ENCODE results near the gene A2M. TPM values are rescaled to one million over a fixed set of nuclear protein-coding genes. Genes with fewer than 3 reads are reported as not detected.
A peak's percentile ranks its signal among the peaks of the same experiment; 100 is the strongest.

The A2M gene
- total RNA-seq, 4 donors from 2014 or later: 47.6 to 84.4 (median 54.8) TPM

DNA sequence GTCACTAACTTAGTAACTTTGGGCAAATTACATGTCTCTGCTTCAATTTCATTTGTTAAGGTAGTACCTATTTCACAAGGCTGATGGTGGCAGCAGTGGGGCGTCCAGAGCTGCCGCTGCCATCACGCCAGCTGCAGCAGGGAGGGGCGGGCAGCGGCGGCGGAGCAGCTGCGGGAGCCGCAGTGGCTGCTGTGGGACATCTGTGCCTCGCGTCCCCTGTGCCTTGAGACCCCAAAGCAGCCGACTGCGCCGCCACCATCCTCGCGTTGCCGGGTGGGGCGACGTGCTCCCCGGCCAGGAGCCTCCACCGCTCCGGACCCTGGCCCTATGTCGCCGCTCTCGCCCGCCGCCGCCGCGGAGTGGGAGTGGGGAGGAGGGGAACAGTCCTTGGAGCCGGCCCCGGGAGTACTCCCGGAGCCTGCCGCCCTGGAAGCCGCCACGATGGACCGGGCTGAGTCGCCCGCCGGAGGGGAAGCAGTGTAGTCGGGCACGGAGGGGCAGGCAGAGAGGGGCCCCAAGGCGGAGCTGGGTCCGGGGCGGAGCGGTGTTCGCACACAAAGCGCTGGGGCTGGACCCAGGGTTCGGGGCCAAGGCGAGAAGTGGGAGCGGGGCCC, 51.4 kb downstream of the A2M start:
- no peak for TF ChIP-seq EP300 (IDR thresholded peaks at IDR 0.05)
- TF ChIP-seq POLR2A (IDR thresholded peaks at IDR 0.05): peak in 1 of 2 donors; percentile 12
- TF ChIP-seq POLR2AphosphoS5 (IDR thresholded peaks at IDR 0.05): peak in 2 of 3 donors; percentile 41 to 72
- peak in 1 of 2 donors; percentile 40 for TF ChIP-seq CTCF (IDR thresholded peaks at IDR 0.05)
- Histone ChIP-seq H3K27me3 (no peaks in the 10 kb centered on the region), H3K4me3 (peak overlapping the region; percentile 88), H3K4me1 (peaks cover 15% of the 10 kb centered on the region), H3K27ac (peak overlapping the region; percentile 96), H3K36me3 (no peaks in the 10 kb centered on the region), H3K9me3 (no peaks in the 10 kb centered on the region)
- peak in 1 of 2 donors; percentile 76 for DNase-seq (ENCODE audit: low spot score in 2 of 2)
- 7% methylated on average over 24 of the region's 51 CpGs for WGBS

DNA sequence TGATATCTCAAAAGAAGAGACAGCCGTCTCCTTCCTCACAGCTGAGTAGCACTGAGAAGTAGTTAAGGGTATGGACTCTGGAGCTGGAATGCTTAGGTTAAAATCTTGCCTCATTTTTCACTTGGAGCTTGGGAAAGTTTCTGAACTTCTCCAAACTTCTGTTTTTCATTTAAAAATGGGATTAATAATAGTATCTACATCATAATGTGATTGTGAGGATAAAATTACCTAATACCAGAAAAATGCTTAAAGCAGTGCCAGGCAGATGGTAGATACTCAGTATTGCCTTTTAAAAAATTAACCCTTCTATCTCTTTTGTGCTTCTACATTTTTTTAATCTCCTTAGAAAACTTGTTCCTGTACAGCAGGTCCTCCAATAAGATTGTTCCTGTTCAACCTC, 63.1 kb downstream of the A2M start:
- no peak overlapping the region for H3K27ac ChIP-seq
- H3K27me3 ChIP-seq: no peaks in the 10 kb centered on the region
- WGBS: 73% methylated on average over 1 of the region's 1 CpG
- no peaks in the 10 kb centered on the region for H3K36me3 ChIP-seq
- no peak for TF ChIP-seq POLR2A (IDR thresholded peaks at IDR 0.05)
- TF ChIP-seq CTCF (IDR thresholded peaks at IDR 0.05): no peak
- TF ChIP-seq POLR2AphosphoS5 (IDR thresholded peaks at IDR 0.05): no peak
- TF ChIP-seq EP300 (IDR thresholded peaks at IDR 0.05): no peak
- no peak for DNase-seq (ENCODE audit: low spot score in 2 of 2)
- H3K4me1 ChIP-seq: peaks cover 3% of the 10 kb centered on the region
- no peak overlapping the region for H3K4me3 ChIP-seq
- no peaks in the 10 kb centered on the region for H3K9me3 ChIP-seq

- Histone ChIP-seq H3K4me3 (no peak overlapping the region), H3K27me3 (no peaks in the 10 kb centered on the region), H3K36me3 (no peaks in the 10 kb centered on the region), H3K4me1 (peaks cover 3% of the 10 kb centered on the region), H3K27ac (no peak overlapping the region), H3K9me3 (no peaks in the 10 kb centered on the region)
- WGBS: 74% methylated on average over 6 of the region's 6 CpGs
- no peak for DNase-seq (ENCODE audit: low spot score in 2 of 2)
- no peak for TF ChIP-seq CTCF (IDR thresholded peaks at IDR 0.05)
These were observed 64.6 kb downstream of the A2M start for GRCh38 chr12:9051158-9051550.

DNA sequence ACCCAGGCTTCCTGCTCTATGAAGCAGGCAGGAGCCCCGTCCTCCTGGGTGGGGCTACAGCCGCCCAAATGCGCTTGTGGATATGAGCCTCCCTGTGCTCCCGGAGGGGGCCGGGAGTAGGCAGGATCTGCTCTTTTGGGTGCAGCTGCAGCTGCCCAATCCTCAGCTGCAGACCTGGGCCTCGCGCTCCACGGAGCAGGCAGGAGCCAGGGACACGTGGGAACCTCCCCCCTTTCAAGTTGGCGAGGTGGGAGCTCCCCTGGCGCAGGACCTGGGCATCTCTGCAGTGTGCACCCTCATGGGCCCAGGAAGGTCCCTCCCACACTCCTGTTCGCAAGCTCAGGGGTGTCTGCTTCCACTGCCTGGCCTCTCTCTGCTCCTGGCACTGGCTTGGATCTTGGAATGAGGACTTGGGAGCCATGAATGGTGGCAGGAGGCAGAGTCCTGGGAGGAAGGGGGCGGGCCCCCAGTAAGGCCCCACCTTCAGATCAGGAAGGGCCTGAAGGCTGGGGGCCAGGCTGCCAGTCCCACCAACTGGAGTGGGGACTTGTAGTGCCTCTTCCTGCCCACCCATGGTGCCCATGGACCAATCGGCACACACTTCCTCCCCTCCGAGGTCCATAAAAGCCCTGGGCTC, 65.1 kb downstream of the A2M start:
- Histone ChIP-seq H3K4me1 (peaks cover 3% of the 10 kb centered on the region), H3K27me3 (no peaks in the 10 kb centered on the region), H3K4me3 (no peak overlapping the region), H3K9me3 (no peaks in the 10 kb centered on the region), H3K27ac (no peak overlapping the region), H3K36me3 (no peaks in the 10 kb centered on the region)
- no peak for DNase-seq (ENCODE audit: low spot score in 2 of 2)
- 55% methylated on average over 5 of the region's 15 CpGs for WGBS
- TF ChIP-seq EP300 (IDR thresholded peaks at IDR 0.05): no peak
- TF ChIP-seq POLR2A (IDR thresholded peaks at IDR 0.05): no peak
- TF ChIP-seq POLR2AphosphoS5 (IDR thresholded peaks at IDR 0.05): no peak
- no peak for TF ChIP-seq CTCF (IDR thresholded peaks at IDR 0.05)

DNA sequence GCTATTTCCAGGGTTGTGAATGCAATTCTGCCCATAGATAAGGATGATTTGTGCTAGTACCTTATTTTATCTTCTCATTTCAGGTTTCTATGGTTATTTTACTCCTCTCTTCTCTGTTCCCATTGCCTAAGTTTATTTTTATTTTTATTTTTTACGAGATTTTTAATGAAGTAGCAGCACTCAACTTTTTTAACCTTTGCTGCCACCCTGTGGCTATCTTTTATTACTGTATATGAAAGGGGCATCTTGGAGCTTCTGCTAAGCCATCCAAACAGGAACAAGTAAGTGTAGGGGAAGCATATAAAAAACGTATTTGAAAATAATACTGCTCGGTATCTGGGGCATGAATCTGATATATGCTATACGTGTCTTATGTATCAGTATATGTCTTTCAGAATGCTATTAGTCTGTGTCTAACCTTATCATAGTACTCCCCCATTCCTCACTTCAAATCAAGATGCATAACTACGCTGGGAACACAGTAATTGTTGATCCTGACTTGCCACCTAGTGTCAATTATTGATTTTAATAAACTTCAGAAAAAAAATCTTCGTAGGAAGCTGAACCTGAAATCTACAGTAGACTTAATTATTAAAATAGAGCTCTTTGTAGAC, 66.1 kb downstream of the A2M start:
- Histone ChIP-seq H3K36me3 (no peaks in the 10 kb centered on the region), H3K9me3 (no peaks in the 10 kb centered on the region), H3K27ac (no peak overlapping the region), H3K4me1 (peaks cover 3% of the 10 kb centered on the region), H3K27me3 (no peaks in the 10 kb centered on the region), H3K4me3 (no peak overlapping the region)
- DNase-seq (ENCODE audit: low spot score in 2 of 2): no peak
- WGBS: 29% methylated on average over 6 of the region's 6 CpGs
- TF ChIP-seq POLR2A (IDR thresholded peaks at IDR 0.05) (no peak), CTCF (IDR thresholded peaks at IDR 0.05) (peak; percentile 12 to 40)

All from suprapubic skin (tissue), 4 donors.